B cell (primary cell): Measurements from ENCODE around the gene NBAS. TPM values are rescaled to one million over a fixed set of nuclear protein-coding genes. Genes with fewer than 3 reads are reported as not detected.

Experiments used
- ATAC-seq: fragments of 200-7000 bp; cut with Tn5 transposase; one replicate; pipeline ENCODE4 v1.10.0; 2021; ENCODE audit warnings: low read depth, mild to moderate bottlenecking, moderate number of reproducible peaks, moderate library complexity
- CTCF ChIA-PET: fragments of 350-600 bp; sonication (Branson Sonifier 250); formaldehyde crosslinking; loops from one replicate; lab custom pipeline; 2021; ENCODE audit warnings: antibody characterized with exemption, inconsistent platforms; lab: Charles Lee
- POLR2A ChIA-PET: fragments of 350-600 bp; sonication (Branson Sonifier 250); formaldehyde crosslinking; loops from one replicate; lab custom pipeline; 2021; ENCODE audit warnings: antibody characterized with exemption; lab: Charles Lee
- DNase-seq: peaks from one replicate; pipeline ENCODE4 v3.0.0; 2013
- H2AFZ ChIP-seq: 2 replicates; pipeline ENCODE4 v1.6.1; 2012; ENCODE audit warnings: mild to moderate bottlenecking, low read depth, low read length; ENCODE audit not compliant: insufficient read depth, poor library complexity, severe bottlenecking
- H3K27ac ChIP-seq, 2 donors: 1 replicate in 1 of 2; 2 replicates in 1 of 2; pipeline ENCODE4 v1.5.1; 2012 to 2013; ENCODE audit warnings: low read length in 2 of 2, mild to moderate bottlenecking in 2 of 2, moderate library complexity in 1 of 2
- H3K27me3 ChIP-seq, 4 experiments: fragments of 200-600 bp in 1 of 4; sonication (generic) in 1 of 4; replicated peaks in 1 of 4; 1 replicate in 2 of 4; 2 replicates in 2 of 4; pipeline versions ENCODE4 v1.6.1 to v1.7.0; 2013 to 2016; ENCODE audit warnings: low read length in 3 of 4, mild to moderate bottlenecking in 2 of 4, mixed read lengths in 1 of 4, moderate library complexity in 1 of 4; ENCODE audit not compliant: insufficient read depth in 4 of 4, control insufficient read depth in 3 of 4; ENCODE audit errors: control extremely low read depth in 1 of 4
- H3K36me3 ChIP-seq, 2 experiments: replicated peaks in 1 of 2; 1 replicate in 1 of 2; 2 replicates in 1 of 2; pipeline versions ENCODE4 v1.6.1 to v1.7.1; 2013; ENCODE audit warnings: low read length in 1 of 2; ENCODE audit not compliant: insufficient read depth in 2 of 2, control insufficient read depth in 1 of 2; ENCODE audit errors: control extremely low read depth in 1 of 2, extremely low read depth in 1 of 2
- H3K4me1 ChIP-seq, 2 donors: fragments of 200-600 bp in 1 of 2; sonication (generic) in 1 of 2; 1 replicate in 1 of 2; 2 replicates in 1 of 2; pipeline versions ENCODE4 v1.5.1 to v1.6.1; 2013 to 2017; ENCODE audit warnings: low read length in 2 of 2; ENCODE audit not compliant: control insufficient read depth in 2 of 2, insufficient read depth in 2 of 2
- H3K4me2 ChIP-seq: replicated peaks from 2 replicates; pipeline ENCODE3; 2012; ENCODE audit warnings: mild to moderate bottlenecking, low read depth, low read length; ENCODE audit not compliant: poor library complexity, severe bottlenecking
- H3K4me3 ChIP-seq, 5 experiments: fragments of 200-600 bp in 1 of 5; sonication (generic) in 1 of 5; 1 replicate in 3 of 5; 2 replicates in 2 of 5; pipeline versions ENCODE4 v1.5.1 to v1.7.0; 2011 to 2016; ENCODE audit warnings: low read length in 4 of 5, mild to moderate bottlenecking in 4 of 5, low read depth in 2 of 5, control low read depth in 1 of 5, moderate library complexity in 1 of 5; ENCODE audit not compliant: insufficient read depth in 1 of 5; ENCODE audit errors: control extremely low read depth in 1 of 5, extremely low read depth in 1 of 5
- H3K79me2 ChIP-seq: fragments of 200-600 bp; sonication (generic); one replicate; pipeline ENCODE4 v1.6.0; 2016; ENCODE audit warnings: low read length; ENCODE audit not compliant: control insufficient read depth, insufficient read depth
- H3K9ac ChIP-seq: fragments of 200-600 bp; sonication (generic); 2 replicates; pipeline ENCODE4 v1.6.1; 2017; ENCODE audit warnings: mild to moderate bottlenecking, low read length, moderate library complexity
- H3K9me3 ChIP-seq, 3 donors: one replicate each; pipeline versions ENCODE4 v1.6.1 to v1.7.1; 2013; ENCODE audit warnings: low read length in 2 of 3; ENCODE audit not compliant: control insufficient read depth in 2 of 3, insufficient read depth in 1 of 3; ENCODE audit errors: control extremely low read depth in 1 of 3
- H4K20me1 ChIP-seq: 2 replicates; pipeline ENCODE4 v1.6.0; 2012; ENCODE audit warnings: mild to moderate bottlenecking, low read length; ENCODE audit not compliant: insufficient read depth, control insufficient read depth, poor library complexity, severe bottlenecking
- H3K27ac Mint-ChIP-seq: one replicate; pipeline ENCODE4 v1.8.0; 2021; ENCODE audit warnings: mixed read lengths
- H3K27me3 Mint-ChIP-seq: one replicate; pipeline ENCODE4 v1.8.0; 2021; ENCODE audit warnings: mixed read lengths
- H3K4me1 Mint-ChIP-seq: one replicate; pipeline ENCODE4 v1.8.0; 2021; ENCODE audit warnings: mixed read lengths
- H3K4me3 Mint-ChIP-seq: one replicate; pipeline ENCODE4 v1.8.0; 2021; ENCODE audit warnings: mixed read lengths
- H3K9me3 Mint-ChIP-seq: one replicate; pipeline ENCODE4 v1.8.0; 2022; ENCODE audit warnings: mixed read lengths; ENCODE audit not compliant: insufficient read depth
- EZH2 ChIP-seq: IDR thresholded peaks from 2 replicates; pipeline ENCODE4 v1.6.1; 2012; ENCODE audit warnings: borderline replicate concordance, low read depth, mild to moderate bottlenecking, moderate library complexity, low read length; ENCODE audit not compliant: insufficient read depth, poor library complexity, severe bottlenecking
- WGBS: methylation state at CpG from one replicate; pipeline ENCODE4 v1.1.5; 2013; ENCODE audit warnings: missing lambda C conversion rate; ENCODE audit not compliant: insufficient coverage; 5-methylcytosine and 5-hydroxymethylcytosine counted together
- intact Hi-C: fragments of 100-400 bp; cut with micrococcal nuclease; formaldehyde crosslinking; loops from one replicate; pipeline ENCODE4 v1.10.0; 2022
- polyA plus RNA-seq: library from polyadenylated mRNA; depleted of rRNA; stranded (reverse); fragments of >200 nt; gene quantifications from 2 replicates; pipeline ENCODE4 v1.2.3, GENCODE V29; 2012
- total RNA-seq, 2 donors: library from RNA; stranded (reverse); fragments of 120-200 nt in 1 of 2; gene quantifications; 1 replicate in 1 of 2; 2 replicates in 1 of 2; pipeline versions ENCODE4 v1.2.3 to v1.2.4, GENCODE V29; 2013 to 2022
- TF ChIP-seq, protein P1 (sequence below): fragments of 200-600 bp; IDR thresholded peaks from one replicate; pipeline ENCODE4 v1.8.0; 2022; ENCODE audit warnings: antibody characterized with exemption, mild to moderate bottlenecking

Gene NBAS
- total and polyA plus RNA-seq, 2 donors (not counting 1 experiment from before 2014, with no cell fraction given) = 10.6 to 37.3 TPM

DNA sequence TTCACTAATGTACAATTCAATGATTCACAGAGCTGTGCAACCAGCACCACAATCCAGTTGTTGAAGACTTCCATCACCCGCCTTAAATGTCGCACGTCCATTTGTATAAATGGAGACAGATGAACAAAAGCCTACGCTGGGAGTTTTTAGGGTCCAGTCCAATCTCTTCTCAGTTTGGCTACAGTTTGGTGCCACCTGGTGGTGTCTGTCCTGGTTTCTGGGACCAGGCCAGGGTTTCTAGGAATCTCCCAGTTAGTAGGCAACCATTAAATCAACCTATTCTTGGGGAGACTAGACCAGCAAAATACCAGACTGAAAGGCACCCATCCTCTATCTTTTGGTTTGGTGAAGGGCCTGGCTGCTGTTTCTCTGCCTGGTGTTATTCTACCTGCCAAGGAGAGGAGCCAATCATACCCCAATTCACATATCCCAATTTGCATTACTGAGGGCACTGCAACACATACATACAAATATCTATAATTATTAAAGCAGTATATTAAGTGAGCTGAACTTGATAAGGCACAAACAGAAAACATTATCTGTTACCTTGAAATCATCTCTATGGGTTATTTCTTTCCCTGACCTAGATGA is 27.3 kb upstream of the NBAS start:
- no peak for TF ChIP-seq EZH2
- TF ChIP-seq, protein P1, sequence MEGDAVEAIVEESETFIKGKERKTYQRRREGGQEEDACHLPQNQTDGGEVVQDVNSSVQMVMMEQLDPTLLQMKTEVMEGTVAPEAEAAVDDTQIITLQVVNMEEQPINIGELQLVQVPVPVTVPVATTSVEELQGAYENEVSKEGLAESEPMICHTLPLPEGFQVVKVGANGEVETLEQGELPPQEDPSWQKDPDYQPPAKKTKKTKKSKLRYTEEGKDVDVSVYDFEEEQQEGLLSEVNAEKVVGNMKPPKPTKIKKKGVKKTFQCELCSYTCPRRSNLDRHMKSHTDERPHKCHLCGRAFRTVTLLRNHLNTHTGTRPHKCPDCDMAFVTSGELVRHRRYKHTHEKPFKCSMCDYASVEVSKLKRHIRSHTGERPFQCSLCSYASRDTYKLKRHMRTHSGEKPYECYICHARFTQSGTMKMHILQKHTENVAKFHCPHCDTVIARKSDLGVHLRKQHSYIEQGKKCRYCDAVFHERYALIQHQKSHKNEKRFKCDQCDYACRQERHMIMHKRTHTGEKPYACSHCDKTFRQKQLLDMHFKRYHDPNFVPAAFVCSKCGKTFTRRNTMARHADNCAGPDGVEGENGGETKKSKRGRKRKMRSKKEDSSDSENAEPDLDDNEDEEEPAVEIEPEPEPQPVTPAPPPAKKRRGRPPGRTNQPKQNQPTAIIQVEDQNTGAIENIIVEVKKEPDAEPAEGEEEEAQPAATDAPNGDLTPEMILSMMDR = peak; percentile 24
- DNase-seq = peak; percentile 23
- POLR2A ChIA-PET = no interaction called here

DNA sequence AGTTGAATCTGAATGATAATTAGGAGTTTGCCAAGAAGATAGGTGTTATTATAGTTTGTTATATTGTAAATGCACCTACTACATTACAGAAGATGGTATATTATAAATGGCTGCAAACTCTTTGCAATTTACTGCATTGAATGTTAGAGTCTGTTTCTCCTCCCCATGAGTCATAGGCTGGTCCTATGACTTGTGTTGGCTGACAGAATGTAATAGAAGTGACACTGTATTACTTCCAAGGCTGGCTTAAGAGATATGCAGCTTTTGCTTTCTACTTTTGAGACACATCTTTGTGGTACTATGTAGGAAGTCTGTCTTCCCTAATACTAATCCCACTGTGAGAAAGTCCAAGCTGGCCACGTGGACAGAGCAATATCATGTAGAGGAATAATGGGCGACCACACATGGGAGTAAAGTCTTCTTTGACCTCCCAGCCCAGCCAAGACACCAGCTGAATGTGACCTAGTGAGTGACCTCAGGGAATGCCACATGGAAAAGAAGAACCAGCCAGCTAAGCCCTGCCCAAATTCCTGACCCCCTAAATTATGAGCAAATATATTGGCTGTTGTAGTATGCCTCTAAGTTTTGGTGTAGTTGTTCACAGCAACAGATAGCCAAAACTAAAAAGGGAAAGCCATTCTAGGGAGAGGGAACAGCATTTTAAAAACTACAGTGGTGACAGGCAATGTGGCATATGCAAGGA is 23.8 kb upstream of the NBAS start:
- H3K79me2 ChIP-seq = peaks cover 4% of the 10 kb centered on the region
- Mint-ChIP-seq H3K4me3 (no peak overlapping the region), H3K27ac (no peak overlapping the region), H3K9me3 (no peaks in the 10 kb centered on the region), H3K4me1 (peaks cover 16% of the 10 kb centered on the region), H3K27me3 (peaks cover 5% of the 10 kb centered on the region)
- no peak overlapping the region for H2AFZ ChIP-seq
- H4K20me1 ChIP-seq = no peaks in the 10 kb centered on the region
- POLR2A ChIA-PET = no interaction called here
- no peak overlapping the region for H3K9ac ChIP-seq
- CTCF ChIA-PET = interaction anchor here (5.9 kb wide), 1 partner anchor 8 kb away, joined by 35 read pairs; no protein-coding TSS in a partner anchor
- DNase-seq (no peak), ATAC-seq (no peak)
- H3K4me2 ChIP-seq = no peak overlapping the region
- no CpG with 5 or more reads among the region's 2 CpGs for WGBS
- H3K9me3 ChIP-seq = peaks cover 0 to 6% (median 0%) of the 10 kb centered on the region in 3 donors
- H3K4me1 ChIP-seq = peaks cover 9 to 13% of the 10 kb centered on the region in 2 donors
- H3K36me3 ChIP-seq = no peaks in the 10 kb centered on the region
- intact Hi-C loops = no loop called here
- no peaks in the 10 kb centered on the region for H3K27me3 ChIP-seq
- no peak overlapping the region for H3K4me3 ChIP-seq
- TF ChIP-seq, protein P1 = no peak
- no peak for TF ChIP-seq EZH2
- H3K27ac ChIP-seq = no peak overlapping the region

More for the DNA sequence above, 27.3 kb upstream of the NBAS start:
- H3K9me3 Mint-ChIP-seq = no peaks in the 10 kb centered on the region
- CTCF ChIA-PET = interaction anchor here (1.4 to 5.9 kb wide), 2 partner anchors 12 to 20 kb away, joined by 5 to 35 read pairs; no protein-coding TSS in a partner anchor
- H3K79me2 ChIP-seq = peaks cover 29% of the 10 kb centered on the region
- H3K27ac Mint-ChIP-seq = no peak overlapping the region
- no peak overlapping the region for H2AFZ ChIP-seq
- peaks cover 12 to 17% of the 10 kb centered on the region in 2 donors for H3K4me1 ChIP-seq
- no peak overlapping the region for H3K27ac ChIP-seq
- no peaks in the 10 kb centered on the region for H3K27me3 ChIP-seq
- no peak for ATAC-seq
- peaks cover 5% of the 10 kb centered on the region for H3K27me3 Mint-ChIP-seq
- peaks cover 21% of the 10 kb centered on the region for H3K4me1 Mint-ChIP-seq
- no peak overlapping the region for H3K4me3 Mint-ChIP-seq
- H3K4me2 ChIP-seq = no peak overlapping the region
- H3K36me3 ChIP-seq = peaks cover 0 to under 1% of the 10 kb centered on the region in 2 experiments
- H3K9me3 ChIP-seq = no peaks in the 10 kb centered on the region
- H4K20me1 ChIP-seq = no peaks in the 10 kb centered on the region
- H3K4me3 ChIP-seq = no peak overlapping the region
- WGBS = 81% methylated on average over 4 of the region's 4 CpGs
- intact Hi-C loops = no loop called here
- no peak overlapping the region for H3K9ac ChIP-seq
